Measurements from ENCODE around the gene RAMP1. TPM values are rescaled to one million over a fixed set of nuclear protein-coding genes. Genes with fewer than 3 reads are reported as not detected.

Gene RAMP1
- total RNA-seq, 6 donors from 2014 or later: 3.4 to 14.4 (median 9.9) TPM

GRCh38 chr2:237935740-237936452 is 76.5 kb downstream of the RAMP1 start:
- Histone ChIP-seq H3K9me3 (no peaks in the 10 kb centered on the region), H3K4me1 (peaks cover 0 to 11% (median 7%) of the 10 kb centered on the region in 4 donors), H3K4me3 (no peak overlapping the region), H3K27me3 (no peaks in the 10 kb centered on the region), H3K36me3 (no peaks in the 10 kb centered on the region), H3K27ac (no peak overlapping the region)
- TF ChIP-seq POLR2AphosphoS5 (IDR thresholded peaks at IDR 0.05) (no peak), EP300 (IDR thresholded peaks at IDR 0.05) (no peak), POLR2A (IDR thresholded peaks at IDR 0.05) (no peak), CTCF (IDR thresholded peaks at IDR 0.05) (no peak)
- DNase-seq: no peak
- WGBS, 2 donors: 75 to 82% methylated on average over 11 of the region's 11 CpGs
- no peak for ATAC-seq (ENCODE audit: low FRiP score in 2 of 2)

- Histone ChIP-seq H3K4me3 (no peak overlapping the region), H3K27ac (no peak overlapping the region), H3K9me3 (peaks cover 0 to 5% (median under 1%) of the 10 kb centered on the region in 4 donors), H3K36me3 (no peaks in the 10 kb centered on the region), H3K4me1 (no peaks in the 10 kb centered on the region), H3K27me3 (no peaks in the 10 kb centered on the region)
- no peak for DNase-seq
- TF ChIP-seq POLR2A (IDR thresholded peaks at IDR 0.05) (no peak), POLR2AphosphoS5 (IDR thresholded peaks at IDR 0.05) (no peak), EP300 (IDR thresholded peaks at IDR 0.05) (no peak), CTCF (IDR thresholded peaks at IDR 0.05) (no peak)
- no peak for ATAC-seq (ENCODE audit: low FRiP score in 2 of 2)
Observed at GRCh38 chr2:237939251-237939650, 79.8 kb downstream of the RAMP1 start.

- DNase-seq (no peak), ATAC-seq (ENCODE audit: low FRiP score in 2 of 2) (no peak)
- Histone ChIP-seq H3K27ac (no peak overlapping the region), H3K27me3 (no peaks in the 10 kb centered on the region), H3K4me3 (no peak overlapping the region), H3K36me3 (no peaks in the 10 kb centered on the region), H3K9me3 (peaks cover 0 to 14% (median 6%) of the 10 kb centered on the region in 4 donors), H3K4me1 (no peaks in the 10 kb centered on the region)
- TF ChIP-seq EP300 (IDR thresholded peaks at IDR 0.05) (no peak), POLR2AphosphoS5 (IDR thresholded peaks at IDR 0.05) (no peak), CTCF (IDR thresholded peaks at IDR 0.05) (no peak), POLR2A (IDR thresholded peaks at IDR 0.05) (no peak)
Observed at GRCh38 chr2:237940828-237941227, 81.4 kb downstream of the RAMP1 start.

- Histone ChIP-seq H3K9me3 (peaks cover 0 to 14% (median 6%) of the 10 kb centered on the region in 4 donors), H3K4me1 (no peaks in the 10 kb centered on the region), H3K27ac (no peak overlapping the region), H3K27me3 (no peaks in the 10 kb centered on the region), H3K4me3 (no peak overlapping the region), H3K36me3 (no peaks in the 10 kb centered on the region)
- WGBS, 2 donors: 50 to 84% methylated on average over 2 of the region's 2 CpGs
- no peak for DNase-seq
- ATAC-seq (ENCODE audit: low FRiP score in 2 of 2): no peak
- TF ChIP-seq EP300 (IDR thresholded peaks at IDR 0.05) (no peak), POLR2AphosphoS5 (IDR thresholded peaks at IDR 0.05) (no peak), POLR2A (IDR thresholded peaks at IDR 0.05) (no peak), CTCF (IDR thresholded peaks at IDR 0.05) (no peak)
Observed at GRCh38 chr2:237941239-237941638, 81.8 kb downstream of the RAMP1 start.

GRCh38 chr2:237942513-237942899 is 83.1 kb downstream of the RAMP1 start:
- TF ChIP-seq EP300 (IDR thresholded peaks at IDR 0.05) (no peak), CTCF (IDR thresholded peaks at IDR 0.05) (no peak), POLR2AphosphoS5 (IDR thresholded peaks at IDR 0.05) (no peak), POLR2A (IDR thresholded peaks at IDR 0.05) (no peak)
- H3K9me3 ChIP-seq: peaks cover 0 to 14% (median 6%) of the 10 kb centered on the region in 4 donors
- ATAC-seq (ENCODE audit: low FRiP score in 2 of 2) (no peak), DNase-seq (no peak)
- no peak overlapping the region for H3K27ac ChIP-seq
- no peaks in the 10 kb centered on the region for H3K27me3 ChIP-seq
- H3K4me3 ChIP-seq: no peak overlapping the region
- H3K4me1 ChIP-seq: no peaks in the 10 kb centered on the region
- WGBS, 2 donors: 27 to 48% methylated on average over 3 of the region's 3 CpGs
- H3K36me3 ChIP-seq: no peaks in the 10 kb centered on the region
